NB4 (cell line): ENCODE results near the gene FMNL2.

Experiments used
- TF ChIP-seq, protein P1 (sequence below): IDR thresholded peaks from one replicate; pipeline ENCODE4 v1.5.1; 2012; ENCODE audit warnings: low read depth, low read length
- TF ChIP-seq, protein P2 (sequence below): IDR thresholded peaks from 2 replicates; pipeline ENCODE4 v1.6.1; 2011; ENCODE audit warnings: low read depth, low read length

DNA sequence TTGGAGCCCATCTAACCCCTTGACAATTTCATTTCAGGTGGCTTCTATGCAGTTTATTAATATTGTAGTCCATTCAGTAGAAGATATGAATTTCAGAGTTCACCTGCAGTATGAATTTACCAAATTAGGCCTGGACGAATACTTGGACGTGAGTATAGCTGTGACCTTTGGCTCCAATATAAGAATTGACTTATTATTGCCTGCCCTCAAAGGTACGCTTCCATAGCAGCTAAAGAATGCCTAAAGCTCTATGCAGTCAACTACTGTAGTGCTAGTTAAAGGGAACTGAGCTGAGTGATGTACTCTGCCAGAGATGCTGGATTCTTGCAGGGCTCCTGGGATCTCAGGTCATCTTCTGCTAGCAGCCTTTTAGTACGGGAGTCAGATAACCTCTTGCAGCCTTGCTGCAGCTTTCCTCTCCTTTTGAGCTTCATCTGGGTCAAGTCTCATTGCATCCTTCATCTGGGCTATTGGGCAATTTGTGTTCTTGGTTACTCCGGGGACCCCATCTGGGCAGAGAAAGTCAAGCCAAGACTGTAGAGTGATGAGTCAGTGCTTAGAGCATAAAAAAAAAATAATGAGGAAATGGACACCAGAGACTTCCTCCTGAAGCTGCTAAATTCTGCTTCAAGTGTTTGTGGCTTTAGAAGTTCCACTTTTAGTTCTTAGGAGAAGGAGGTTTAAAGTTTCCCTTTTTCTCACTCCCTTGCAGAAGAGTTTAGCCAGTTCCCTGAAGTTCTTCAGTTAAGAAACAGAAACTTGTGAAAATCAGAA is 276.7 kb downstream of the FMNL2 start:
- TF ChIP-seq, protein P1, sequence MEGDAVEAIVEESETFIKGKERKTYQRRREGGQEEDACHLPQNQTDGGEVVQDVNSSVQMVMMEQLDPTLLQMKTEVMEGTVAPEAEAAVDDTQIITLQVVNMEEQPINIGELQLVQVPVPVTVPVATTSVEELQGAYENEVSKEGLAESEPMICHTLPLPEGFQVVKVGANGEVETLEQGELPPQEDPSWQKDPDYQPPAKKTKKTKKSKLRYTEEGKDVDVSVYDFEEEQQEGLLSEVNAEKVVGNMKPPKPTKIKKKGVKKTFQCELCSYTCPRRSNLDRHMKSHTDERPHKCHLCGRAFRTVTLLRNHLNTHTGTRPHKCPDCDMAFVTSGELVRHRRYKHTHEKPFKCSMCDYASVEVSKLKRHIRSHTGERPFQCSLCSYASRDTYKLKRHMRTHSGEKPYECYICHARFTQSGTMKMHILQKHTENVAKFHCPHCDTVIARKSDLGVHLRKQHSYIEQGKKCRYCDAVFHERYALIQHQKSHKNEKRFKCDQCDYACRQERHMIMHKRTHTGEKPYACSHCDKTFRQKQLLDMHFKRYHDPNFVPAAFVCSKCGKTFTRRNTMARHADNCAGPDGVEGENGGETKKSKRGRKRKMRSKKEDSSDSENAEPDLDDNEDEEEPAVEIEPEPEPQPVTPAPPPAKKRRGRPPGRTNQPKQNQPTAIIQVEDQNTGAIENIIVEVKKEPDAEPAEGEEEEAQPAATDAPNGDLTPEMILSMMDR, result no peak
- TF ChIP-seq, protein P2, sequence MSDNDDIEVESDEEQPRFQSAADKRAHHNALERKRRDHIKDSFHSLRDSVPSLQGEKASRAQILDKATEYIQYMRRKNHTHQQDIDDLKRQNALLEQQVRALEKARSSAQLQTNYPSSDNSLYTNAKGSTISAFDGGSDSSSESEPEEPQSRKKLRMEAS, result no peak
